IMR-90 (cell line): ENCODE data around the gene ETV7. TPM values are rescaled to one million over a fixed set of nuclear protein-coding genes. Genes with fewer than 3 reads are reported as not detected.
"Not testable (repeated sequence)": the region's sequence is repeated elsewhere in the genome, so short reads cannot be mapped to it uniquely, and the experiment has no call there.

Experiments
- ATAC-seq: fragments of 200-7000 bp; cut with Tn5 transposase; 2 replicates; pipeline ENCODE4 v1.9.1; 2020; ENCODE audit warnings: low read depth, mild to moderate bottlenecking, moderate library complexity
- BruUV-seq: library from RNA; stranded (reverse); fragments of 400-500 nt; replicated peaks from 2 replicates; lab custom pipeline; 2021; lab: Mats Ljungman, UMichigan
- CTCF ChIA-PET: fragments of 300-600 bp; formaldehyde crosslinking; extraction: SDS; loops from one replicate; lab custom pipeline; 2021; ENCODE audit warnings: antibody characterized with exemption; lab: Yijun Ruan, JAX
- POLR2A ChIA-PET: fragments of 300-600 bp; sonication (Branson Sonifier 250); formaldehyde crosslinking; loops from one replicate; lab custom pipeline; 2022; ENCODE audit warnings: antibody characterized with exemption; ENCODE audit not compliant: unreplicated experiment; lab: Charles Lee
- DNase-seq: peaks from one replicate; pipeline ENCODE4 v3.0.0; 2013
- H2AFZ ChIP-seq: replicated peaks from 2 replicates; pipeline ENCODE3; 2013; ENCODE audit warnings: low read length, mild to moderate bottlenecking; ENCODE audit not compliant: poor library complexity
- H2AK5ac ChIP-seq: 2 replicates; pipeline ENCODE4 v1.6.1; 2013; ENCODE audit warnings: low read depth, low read length, inconsistent platforms
- H2AK9ac ChIP-seq: replicated peaks from 2 replicates; pipeline ENCODE3; 2013; ENCODE audit warnings: mild to moderate bottlenecking, low read depth, low read length, moderate library complexity; ENCODE audit not compliant: poor library complexity
- H2BK120ac ChIP-seq: 2 replicates; pipeline ENCODE4 v1.6.1; 2013; ENCODE audit warnings: low read depth, low read length, inconsistent platforms
- H2BK15ac ChIP-seq: 3 replicates; pipeline ENCODE4 v1.6.1; 2013; ENCODE audit warnings: low read depth, low read length, inconsistent platforms
- H2BK20ac ChIP-seq: 2 replicates; pipeline ENCODE4 v1.6.1; 2013; ENCODE audit warnings: low read depth, mild to moderate bottlenecking, inconsistent platforms, low read length, moderate library complexity
- H2BK5ac ChIP-seq: 2 replicates; pipeline ENCODE4 v1.6.1; 2013; ENCODE audit warnings: mild to moderate bottlenecking, low read depth, low read length, inconsistent platforms; ENCODE audit not compliant: poor library complexity, severe bottlenecking
- H3K14ac ChIP-seq: replicated peaks from 2 replicates; pipeline ENCODE4 v1.6.1; 2013; ENCODE audit warnings: low read depth, low read length, inconsistent platforms
- H3K18ac ChIP-seq: 2 replicates; pipeline ENCODE4 v1.6.1; 2013; ENCODE audit warnings: low read depth, low read length, control low read depth
- H3K23ac ChIP-seq: 2 replicates; pipeline ENCODE4 v1.6.1; 2013; ENCODE audit warnings: low read depth, low read length, inconsistent platforms
- H3K27ac ChIP-seq: 2 replicates; pipeline ENCODE4 v1.5.1; 2013; ENCODE audit warnings: mild to moderate bottlenecking, control low read depth, low read length; ENCODE audit not compliant: insufficient read depth
- H3K27me3 ChIP-seq: 2 replicates; pipeline ENCODE4 v1.6.1; 2013; ENCODE audit warnings: low read length; ENCODE audit not compliant: control insufficient read depth, insufficient read depth
- H3K36me3 ChIP-seq: 2 replicates; pipeline ENCODE4 v1.6.1; 2013; ENCODE audit warnings: low read length, mixed read lengths; ENCODE audit not compliant: control insufficient read depth, insufficient read depth
- H3K4ac ChIP-seq: 2 replicates; pipeline ENCODE4 v1.6.1; 2013; ENCODE audit warnings: low read depth, low read length, inconsistent platforms
- H3K4me1 ChIP-seq: 2 replicates; pipeline ENCODE4 v1.6.1; 2013; ENCODE audit warnings: low read length, mixed read lengths; ENCODE audit not compliant: control insufficient read depth, insufficient read depth
- H3K4me2 ChIP-seq: 2 replicates; pipeline ENCODE4 v1.6.1; 2013; ENCODE audit warnings: low read depth, mild to moderate bottlenecking, control low read depth, low read length, moderate library complexity
- H3K4me3 ChIP-seq: 2 replicates; pipeline ENCODE4 v1.5.1; 2013; ENCODE audit warnings: low read depth, mild to moderate bottlenecking, control low read depth, low read length, moderate library complexity; ENCODE audit not compliant: insufficient read depth
- H3K56ac ChIP-seq: 2 replicates; pipeline ENCODE4 v1.6.1; 2013; ENCODE audit warnings: low read length, inconsistent platforms; ENCODE audit not compliant: insufficient read depth; ENCODE audit errors: extremely low read depth
- H3K79me1 ChIP-seq, 2 experiments: 2 replicates each; pipeline ENCODE4 v1.6.1; 2013; ENCODE audit warnings: low read length in 2 of 2, inconsistent platforms in 1 of 2, low read depth in 1 of 2
- H3K9ac ChIP-seq: 2 replicates; pipeline ENCODE4 v1.6.1; 2013; ENCODE audit warnings: low read depth, low read length, control low read depth
- H3K9me1 ChIP-seq: 2 replicates; pipeline ENCODE4 v1.6.1; 2013; ENCODE audit warnings: low read length, inconsistent platforms; ENCODE audit not compliant: insufficient read depth
- H3K9me3 ChIP-seq: 2 replicates; pipeline ENCODE4 v1.6.1; 2013; ENCODE audit warnings: low read length; ENCODE audit not compliant: control insufficient read depth, insufficient read depth
- H4K20me1 ChIP-seq: 2 replicates; pipeline ENCODE4 v1.6.1; 2013; ENCODE audit warnings: low read length, inconsistent platforms; ENCODE audit not compliant: insufficient read depth
- H4K5ac ChIP-seq: 2 replicates; pipeline ENCODE4 v1.6.1; 2013; ENCODE audit warnings: mild to moderate bottlenecking, low read depth, low read length, control low read depth
- H4K8ac ChIP-seq, 2 experiments: 2 replicates each; pipeline ENCODE4 v1.6.1; 2013; ENCODE audit warnings: low read depth in 2 of 2, low read length in 2 of 2, control low read depth in 1 of 2, inconsistent platforms in 1 of 2
- H4K91ac ChIP-seq: 2 replicates; pipeline ENCODE4 v1.6.1; 2013; ENCODE audit warnings: low read depth, low read length, inconsistent platforms; ENCODE audit not compliant: insufficient read depth
- CEBPB ChIP-seq: IDR thresholded peaks from 2 replicates; pipeline ENCODE4 v1.6.1; 2012; ENCODE audit warnings: low read depth, low read length, improper control_type of control experiment
- MAZ ChIP-seq: IDR thresholded peaks from 2 replicates; pipeline ENCODE4 v1.6.1; 2012; ENCODE audit warnings: low read depth, mild to moderate bottlenecking, low read length, improper control_type of control experiment, moderate library complexity, borderline replicate concordance
- RAD21 ChIP-seq: IDR thresholded peaks from 2 replicates; pipeline ENCODE4 v1.6.1; 2012; ENCODE audit warnings: low read length, improper control_type of control experiment
- RCOR1 ChIP-seq: IDR thresholded peaks from 2 replicates; pipeline ENCODE4 v1.6.1; 2012; ENCODE audit warnings: mild to moderate bottlenecking, low read length, improper control_type of control experiment; ENCODE audit not compliant: insufficient replicate concordance
- RFX5 ChIP-seq: IDR thresholded peaks from 2 replicates; pipeline ENCODE4 v1.8.0; 2012; ENCODE audit warnings: low read depth, mild to moderate bottlenecking, low read length, moderate library complexity
- SMC3 ChIP-seq: fragments of 150-350 bp; IDR thresholded peaks from 2 replicates; pipeline ENCODE4 v1.6.1; 2016; ENCODE audit warnings: low read depth, mild to moderate bottlenecking, antibody characterized with exemption, low read length, moderate library complexity
- WGBS, 2 experiments: methylation state at CpG; one replicate each; pipeline versions ENCODE4 v1.1.5 to v1.1.7; 2013; ENCODE audit warnings: missing lambda C conversion rate in 2 of 2; ENCODE audit not compliant: insufficient read length in 1 of 2; ENCODE audit errors: extremely low coverage in 2 of 2; 5-methylcytosine and 5-hydroxymethylcytosine counted together
- dilution Hi-C: fragments of 300-500 bp; cut with HindIII; formaldehyde crosslinking; loops from one replicate; pipeline ENCODE4 v1.14.3; 2018; ENCODE audit warnings: low sequenced_read_pairs; ENCODE audit not compliant: unreplicated experiment
- in situ Hi-C: fragments of 300-500 bp; cut with MboI; formaldehyde crosslinking; loops from 3 replicates; pipeline ENCODE4 v1.14.3; 2019; ENCODE audit warnings: low sequenced_read_pairs, inconsistent platforms, mixed read lengths
- intact Hi-C: fragments of 100-400 bp; cut with micrococcal nuclease; formaldehyde crosslinking; loops from 2 replicates; pipeline ENCODE4 v1.10.0; 2022
- polyA plus RNA-seq, 3 experiments: library from polyadenylated mRNA; depleted of rRNA; stranded (reverse); fragments of >200 nt; gene quantifications; 2 replicates each; pipeline ENCODE4 v1.2.3, GENCODE V29; 2012; ENCODE audit warnings: low replicate concordance in 1 of 3
- total RNA-seq: library from RNA; depleted of rRNA; stranded (reverse); fragments of >200 nt; gene quantifications from 2 replicates; pipeline ENCODE4 v1.2.3, GENCODE V29; 2012
- TF ChIP-seq, protein P1 (sequence below): conservative IDR thresholded peaks from 2 replicates; pipeline ENCODE4 v1.5.1; 2012; ENCODE audit warnings: mild to moderate bottlenecking, low read depth, low read length, improper control_type of control experiment

The ETV7 gene
- total and polyA plus RNA-seq, 2 of the 4 experiments (the other 2 are of a cell fraction), result 0.17 to 0.18 TPM

DNA sequence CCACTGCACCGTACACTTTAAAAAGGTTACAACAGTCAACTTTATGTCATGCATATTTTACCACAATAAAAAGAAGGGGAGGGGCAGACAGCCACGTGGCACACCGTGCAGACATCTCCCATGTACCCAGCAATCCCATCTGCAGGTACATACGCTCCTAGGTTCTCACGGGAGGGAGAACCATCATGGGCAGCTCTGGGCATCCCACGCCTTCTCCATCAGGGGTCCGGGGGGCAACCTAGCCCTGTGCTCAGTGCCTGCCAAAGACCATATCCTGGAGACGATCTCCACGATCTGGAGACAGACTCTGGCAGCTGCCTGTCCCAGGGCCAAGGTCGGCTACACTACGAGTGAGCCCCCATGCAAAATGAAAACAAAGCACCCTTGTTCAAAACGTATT is 48.3 kb downstream of the ETV7 start:
- H3K4me1 ChIP-seq, result no peaks in the 10 kb centered on the region
- no peaks in the 10 kb centered on the region for H4K20me1 ChIP-seq
- H3K27ac ChIP-seq, result no peak overlapping the region
- H3K79me1 ChIP-seq, result no peaks in the 10 kb centered on the region
- WGBS, 2 experiments, result 76% methylated on average over 3 of the region's 12 CpGs; no CpG with 5 or more reads in 1 of the 2 experiments
- H3K14ac ChIP-seq, result no peak overlapping the region
- H3K56ac ChIP-seq, result no peak overlapping the region
- no peak overlapping the region for H4K5ac ChIP-seq
- H2BK15ac ChIP-seq, result no peak overlapping the region
- no peak overlapping the region for H2BK5ac ChIP-seq
- no peak for TF ChIP-seq CEBPB
- no peak for TF ChIP-seq SMC3
- no peak for TF ChIP-seq RAD21
- no peak for TF ChIP-seq RCOR1
- TF ChIP-seq RFX5, result no peak
- TF ChIP-seq MAZ, result no peak
- TF ChIP-seq, protein P1, sequence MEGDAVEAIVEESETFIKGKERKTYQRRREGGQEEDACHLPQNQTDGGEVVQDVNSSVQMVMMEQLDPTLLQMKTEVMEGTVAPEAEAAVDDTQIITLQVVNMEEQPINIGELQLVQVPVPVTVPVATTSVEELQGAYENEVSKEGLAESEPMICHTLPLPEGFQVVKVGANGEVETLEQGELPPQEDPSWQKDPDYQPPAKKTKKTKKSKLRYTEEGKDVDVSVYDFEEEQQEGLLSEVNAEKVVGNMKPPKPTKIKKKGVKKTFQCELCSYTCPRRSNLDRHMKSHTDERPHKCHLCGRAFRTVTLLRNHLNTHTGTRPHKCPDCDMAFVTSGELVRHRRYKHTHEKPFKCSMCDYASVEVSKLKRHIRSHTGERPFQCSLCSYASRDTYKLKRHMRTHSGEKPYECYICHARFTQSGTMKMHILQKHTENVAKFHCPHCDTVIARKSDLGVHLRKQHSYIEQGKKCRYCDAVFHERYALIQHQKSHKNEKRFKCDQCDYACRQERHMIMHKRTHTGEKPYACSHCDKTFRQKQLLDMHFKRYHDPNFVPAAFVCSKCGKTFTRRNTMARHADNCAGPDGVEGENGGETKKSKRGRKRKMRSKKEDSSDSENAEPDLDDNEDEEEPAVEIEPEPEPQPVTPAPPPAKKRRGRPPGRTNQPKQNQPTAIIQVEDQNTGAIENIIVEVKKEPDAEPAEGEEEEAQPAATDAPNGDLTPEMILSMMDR, result no peak
- no peak overlapping the region for H4K8ac ChIP-seq
- H3K4me2 ChIP-seq, result no peak overlapping the region
- H3K23ac ChIP-seq, result no peak overlapping the region
- no TSS peak for BruUV-seq
- in situ Hi-C loops, result no loop called here
- H3K18ac ChIP-seq, result no peak overlapping the region
- peaks cover 67% of the 10 kb centered on the region for H3K27me3 ChIP-seq
- H2BK20ac ChIP-seq, result no peak overlapping the region
- dilution Hi-C loops, result no loop called here
- no peak for ATAC-seq
- no peak overlapping the region for H2AK5ac ChIP-seq
- DNase-seq, result no peak
- H3K9ac ChIP-seq, result no peak overlapping the region
- H3K4me3 ChIP-seq, result no peak overlapping the region
- H2AK9ac ChIP-seq, result no peak overlapping the region
- intact Hi-C loops, result no loop called here
- no peak overlapping the region for H4K91ac ChIP-seq
- ChIA-PET POLR2A (no interaction called here), CTCF (interaction anchor here (0.6 kb wide), 1 partner anchor 69 kb away, joined by 3 read pairs; the partner anchor contains the start of gene PNPLA1)
- no peak overlapping the region for H2BK120ac ChIP-seq
- no peaks in the 10 kb centered on the region; the same call in 1 of the 2 replicates for H3K9me3 ChIP-seq
- no peaks in the 10 kb centered on the region for H3K36me3 ChIP-seq
- H3K9me1 ChIP-seq, result peaks cover 6% of the 10 kb centered on the region; the same call in 1 of the 2 replicates
- H2AFZ ChIP-seq, result no peak overlapping the region
- no peak overlapping the region for H3K4ac ChIP-seq

DNA sequence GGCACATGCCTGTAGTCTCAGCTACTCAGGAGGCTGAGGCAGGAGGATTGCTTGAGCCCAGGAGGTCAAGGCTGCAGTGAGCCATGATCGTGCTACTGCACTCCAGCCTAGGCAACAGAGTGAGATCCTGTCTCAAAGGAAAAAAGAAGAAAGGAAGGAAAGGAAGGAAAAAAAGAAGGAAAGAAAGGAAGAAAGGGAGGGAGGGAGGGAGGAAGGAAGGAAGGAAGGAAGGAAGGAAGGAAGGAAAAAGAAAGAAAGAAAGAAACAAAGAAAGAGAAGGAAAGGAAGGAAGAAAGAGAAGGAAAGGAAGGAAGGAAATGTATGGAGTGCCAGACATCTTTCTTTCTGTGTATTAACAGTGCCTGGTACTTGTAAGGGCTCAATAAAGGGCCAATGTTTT is 49.2 kb downstream of the ETV7 start:
- dilution Hi-C loops, result not testable (repeated sequence)

More for the DNA sequence above, 49.2 kb downstream of the ETV7 start:
- H4K8ac ChIP-seq, H3K9ac ChIP-seq, H3K4me3 ChIP-seq, H2BK20ac ChIP-seq, H3K23ac ChIP-seq, H3K9me3 ChIP-seq, H2BK120ac ChIP-seq, BruUV-seq, CTCF ChIA-PET, H2AK5ac ChIP-seq, intact Hi-C loops, H2AK9ac ChIP-seq, H3K9me1 ChIP-seq, DNase-seq, POLR2A ChIA-PET, H4K5ac ChIP-seq, H3K4me2 ChIP-seq, H2AFZ ChIP-seq, H4K20me1 ChIP-seq, H3K79me1 ChIP-seq, ATAC-seq, H3K36me3 ChIP-seq, H3K14ac ChIP-seq, H3K4me1 ChIP-seq, H3K56ac ChIP-seq, H2BK15ac ChIP-seq, H4K91ac ChIP-seq, in situ Hi-C loops, H3K4ac ChIP-seq, H3K27ac ChIP-seq, H2BK5ac ChIP-seq, H3K18ac ChIP-seq: not testable (repeated sequence)
- H3K27me3 ChIP-seq, result peaks cover 71% of the 10 kb centered on the region
- 40% methylated on average over 1 of the region's 1 CpG; no CpG with 5 or more reads in 1 of the 2 experiments for WGBS, 2 experiments
